Breast epithelium (tissue), 4 donors: Measurements from ENCODE around the gene FOCAD. TPM values are rescaled to one million over a fixed set of nuclear protein-coding genes. Genes with fewer than 3 reads are reported as not detected.

Experiments used
- DNase-seq, 2 donors: peaks; one replicate each; pipeline ENCODE4 v3.0.0-alpha.2; 2019; ENCODE audit warnings: low spot score in 2 of 2
- H3K27ac ChIP-seq, 2 donors: fragments of 200-600 bp; sonication (generic) in 1 of 2; one replicate each; pipeline ENCODE4 v1.5.1; 2016 to 2019; ENCODE audit warnings: mild to moderate bottlenecking in 1 of 2
- H3K27me3 ChIP-seq, 2 donors: fragments of 200-600 bp; sonication (generic) in 1 of 2; one replicate each; pipeline versions ENCODE4 v1.5.1 to v1.6.0; 2017 to 2019; ENCODE audit warnings: control low read depth in 1 of 2, mild to moderate bottlenecking in 1 of 2
- H3K36me3 ChIP-seq: fragments of 200-600 bp; one replicate; pipeline ENCODE4 v1.5.1; 2019
- H3K4me1 ChIP-seq, 2 donors: fragments of 200-600 bp; sonication (generic); one replicate each; pipeline ENCODE4 v1.5.1; 2016 to 2019; ENCODE audit warnings: control low read depth in 1 of 2
- H3K4me3 ChIP-seq, 3 donors: fragments of 200-600 bp; sonication (generic); 1 replicate in 2 of 3; 2 replicates in 1 of 3; pipeline ENCODE4 v1.5.1; 2016 to 2019; ENCODE audit warnings: mild to moderate bottlenecking in 3 of 3, moderate library complexity in 2 of 3
- H3K9me3 ChIP-seq, 2 donors: fragments of 200-600 bp; sonication (generic) in 1 of 2; one replicate each; pipeline ENCODE4 v1.5.1; 2016 to 2019; ENCODE audit warnings: control low read depth in 1 of 2
- CTCF ChIP-seq, 3 donors: fragments of 450-650 bp; IDR thresholded peaks; one replicate each; pipeline ENCODE4 v1.5.1; 2016 to 2017; ENCODE audit warnings: antibody characterized with exemption in 3 of 3, mild to moderate bottlenecking in 3 of 3, moderate library complexity in 3 of 3
- POLR2A ChIP-seq: fragments of 450-650 bp; IDR thresholded peaks from one replicate; pipeline ENCODE4 v1.6.1; 2016; ENCODE audit warnings: antibody characterized with exemption, mild to moderate bottlenecking, moderate library complexity
- POLR2AphosphoS5 ChIP-seq, 3 donors: sonication (generic); formaldehyde crosslinking; IDR thresholded peaks; one replicate each; pipeline ENCODE4 v1.6.1; 2017; ENCODE audit warnings: antibody characterized with exemption in 3 of 3
- intact Hi-C: fragments of 100-400 bp; cut with DNase I; formaldehyde crosslinking; loops from one replicate; pipeline ENCODE4 v1.15.1; 2023; ENCODE audit warnings: low total_unique reads
- total RNA-seq, 3 donors: library from RNA; depleted of rRNA; stranded (reverse); fragments of >200 nt; gene quantifications; one replicate each; pipeline ENCODE4 v1.1.0, GENCODE V29; 2016

The FOCAD gene
- total RNA-seq, 3 donors from 2014 or later: 23.4 to 48.1 (median 36.7) TPM

DNA sequence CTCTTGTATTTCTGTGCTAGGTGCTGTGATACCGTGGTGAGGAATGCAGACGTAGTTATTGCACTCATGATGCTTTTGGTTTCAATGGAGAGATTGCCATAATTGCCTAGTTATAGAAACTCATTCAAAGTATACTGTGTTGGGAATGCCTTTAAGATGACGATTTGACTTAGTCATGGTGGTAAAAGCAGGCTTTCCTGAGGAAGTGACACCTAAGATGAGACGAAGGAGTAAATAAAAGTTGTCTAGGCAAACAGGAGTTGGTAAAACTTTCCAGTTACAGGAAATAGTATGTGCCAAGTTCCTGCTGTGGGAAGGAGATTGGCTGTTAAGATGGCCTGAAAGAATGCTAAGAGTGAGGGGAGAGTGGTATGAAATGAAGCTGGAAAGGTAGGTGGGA lies 48.1 kb downstream of the FOCAD start:
- Histone ChIP-seq H3K27me3 (no peaks in the 10 kb centered on the region), H3K27ac (no peak overlapping the region), H3K4me1 (no peaks in the 10 kb centered on the region), H3K9me3 (no peaks in the 10 kb centered on the region), H3K36me3 (no peaks in the 10 kb centered on the region), H3K4me3 (no peak overlapping the region)
- DNase-seq: no peak
- intact Hi-C loops: no loop called here
- TF ChIP-seq POLR2A (no peak), CTCF (IDR thresholded peaks at IDR 0.05) (no peak), POLR2AphosphoS5 (IDR thresholded peaks at IDR 0.05) (no peak)

DNA sequence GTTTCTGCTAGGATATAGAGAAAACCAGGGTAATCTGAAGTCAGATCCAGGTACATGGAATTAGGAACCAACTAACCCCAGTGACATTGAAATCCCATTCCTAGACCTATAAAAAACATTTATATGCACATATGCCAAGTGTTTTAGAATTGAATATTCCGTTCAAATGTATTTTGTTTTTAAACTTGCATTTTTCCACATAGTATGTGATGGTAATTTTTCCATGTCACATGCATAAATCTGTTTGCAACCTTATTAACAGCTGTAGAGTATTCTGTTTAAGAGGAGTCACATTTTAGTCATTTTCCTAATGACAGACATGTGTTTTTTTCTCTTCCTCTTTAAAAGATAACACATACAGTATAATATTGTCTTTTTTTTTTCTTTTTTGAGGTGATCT lies 50.2 kb downstream of the FOCAD start:
- intact Hi-C loops: no loop called here
- Histone ChIP-seq H3K36me3 (no peaks in the 10 kb centered on the region), H3K9me3 (no peaks in the 10 kb centered on the region), H3K4me1 (no peaks in the 10 kb centered on the region), H3K4me3 (no peak overlapping the region), H3K27ac (no peak overlapping the region), H3K27me3 (no peaks in the 10 kb centered on the region)
- DNase-seq: no peak
- TF ChIP-seq POLR2AphosphoS5 (IDR thresholded peaks at IDR 0.05) (no peak), CTCF (IDR thresholded peaks at IDR 0.05) (no peak), POLR2A (no peak)

DNA sequence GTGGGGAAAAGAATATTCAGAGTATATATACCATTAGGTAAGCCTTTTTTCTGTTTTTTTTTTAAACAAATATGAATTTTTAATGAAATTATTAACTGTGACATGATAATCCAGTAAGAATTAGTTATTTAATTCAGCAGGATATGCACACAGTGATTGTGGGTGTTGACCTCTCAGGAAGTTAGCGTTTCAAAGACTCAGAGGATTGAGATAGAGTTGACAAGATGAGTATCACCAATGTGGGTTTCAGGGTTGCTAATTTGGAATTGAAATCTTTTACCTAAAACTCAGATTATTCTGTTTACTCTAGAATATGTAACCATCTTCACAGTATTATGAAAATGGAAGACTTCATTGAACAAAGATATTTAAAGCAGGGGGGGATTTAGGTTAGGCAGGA lies 56.2 kb downstream of the FOCAD start:
- Histone ChIP-seq H3K27me3 (no peaks in the 10 kb centered on the region), H3K36me3 (no peaks in the 10 kb centered on the region), H3K4me1 (no peaks in the 10 kb centered on the region), H3K27ac (no peak overlapping the region), H3K4me3 (no peak overlapping the region), H3K9me3 (no peaks in the 10 kb centered on the region)
- intact Hi-C loops: no loop called here
- no peak for DNase-seq
- TF ChIP-seq POLR2A: no peak
- no peak for TF ChIP-seq POLR2AphosphoS5 (IDR thresholded peaks at IDR 0.05)
- no peak for TF ChIP-seq CTCF (IDR thresholded peaks at IDR 0.05)

- H3K36me3 ChIP-seq: no peaks in the 10 kb centered on the region
- TF ChIP-seq POLR2AphosphoS5 (IDR thresholded peaks at IDR 0.05) (no peak), CTCF (IDR thresholded peaks at IDR 0.05) (no peak), POLR2A (no peak)
- no peaks in the 10 kb centered on the region for H3K9me3 ChIP-seq
- no peak overlapping the region for H3K4me3 ChIP-seq
- no peak for DNase-seq
- no peaks in the 10 kb centered on the region for H3K27me3 ChIP-seq
- intact Hi-C loops: no loop called here
- no peaks in the 10 kb centered on the region for H3K4me1 ChIP-seq
- H3K27ac ChIP-seq: no peak overlapping the region
Observed at GRCh38 chr9:20740929-20741582, 57.0 kb downstream of the FOCAD start.

- intact Hi-C loops: no loop called here
- Histone ChIP-seq H3K4me3 (no peak overlapping the region), H3K4me1 (no peaks in the 10 kb centered on the region), H3K36me3 (no peaks in the 10 kb centered on the region), H3K27ac (no peak overlapping the region), H3K9me3 (no peaks in the 10 kb centered on the region), H3K27me3 (no peaks in the 10 kb centered on the region)
- TF ChIP-seq POLR2A: no peak
- no peak for TF ChIP-seq CTCF (IDR thresholded peaks at IDR 0.05)
- no peak for TF ChIP-seq POLR2AphosphoS5 (IDR thresholded peaks at IDR 0.05)
- no peak for DNase-seq
Observed at GRCh38 chr9:20742833-20743232, 58.8 kb downstream of the FOCAD start.
